Cardiac fibroblast (primary cell): ENCODE results near the gene UBLCP1.
"Not testable (repeated sequence)": the region's sequence is repeated elsewhere in the genome, so short reads cannot be mapped to it uniquely, and the experiment has no call there.

Experiments
- DNase-seq, 2 donors: peaks; one replicate each; pipeline versions ENCODE4 v3.0.0 to v3.0.0-alpha.2; 2010; ENCODE audit warnings: low read depth in 2 of 2
- H3K4me3 ChIP-seq, 2 donors: replicated peaks in 1 of 2; 1 replicate in 1 of 2; 2 replicates in 1 of 2; pipeline ENCODE4 v1.5.1; 2011; ENCODE audit warnings: low read depth in 2 of 2, low read length in 2 of 2, mild to moderate bottlenecking in 2 of 2, moderate library complexity in 1 of 2
- TF ChIP-seq, protein P1 (sequence below): IDR thresholded peaks from one replicate; pipeline ENCODE4 v1.5.1; 2011; ENCODE audit warnings: low read depth, mild to moderate bottlenecking, low read length, inconsistent platforms

UBLCP1 gene

DNA sequence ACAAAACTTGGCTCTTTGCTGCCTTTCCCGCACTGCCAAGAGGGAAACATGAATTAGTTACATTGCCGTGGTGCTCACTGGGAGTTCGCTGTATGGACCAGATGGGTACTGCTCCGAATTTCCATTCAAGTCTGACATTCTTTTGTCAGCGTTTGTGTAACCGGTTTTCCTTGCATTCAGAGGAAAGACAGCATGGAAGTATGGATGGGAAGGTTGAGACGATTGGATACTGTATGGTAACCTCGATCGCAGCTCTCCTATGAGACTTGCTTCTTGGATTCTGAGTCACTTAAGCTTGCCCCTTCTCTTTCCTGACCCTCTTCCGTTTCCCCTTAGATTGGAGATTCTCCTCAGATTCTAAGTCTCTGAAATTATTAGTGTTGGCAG is 625 bp upstream of the UBLCP1 start:
- DNase-seq: peak in 1 of 2 donors; percentile 27

DNA sequence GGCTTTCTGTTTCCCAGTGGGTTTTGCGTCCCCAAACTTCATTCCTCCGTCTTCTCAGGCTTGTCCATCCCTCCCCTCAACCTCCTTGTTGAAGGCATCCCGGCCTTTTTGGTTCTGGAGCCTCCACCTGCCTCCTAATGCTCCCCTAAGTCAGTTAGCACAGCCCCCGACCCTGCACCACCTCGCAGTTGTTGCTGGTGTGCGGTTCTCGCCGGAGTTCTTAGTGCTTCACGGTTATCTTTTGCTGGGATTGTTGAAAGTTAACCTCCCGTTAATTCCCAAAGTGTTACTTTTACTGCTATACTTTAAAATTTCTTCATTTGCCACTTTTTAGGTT is 447 bp downstream of the UBLCP1 start:
- TF ChIP-seq, protein P1, sequence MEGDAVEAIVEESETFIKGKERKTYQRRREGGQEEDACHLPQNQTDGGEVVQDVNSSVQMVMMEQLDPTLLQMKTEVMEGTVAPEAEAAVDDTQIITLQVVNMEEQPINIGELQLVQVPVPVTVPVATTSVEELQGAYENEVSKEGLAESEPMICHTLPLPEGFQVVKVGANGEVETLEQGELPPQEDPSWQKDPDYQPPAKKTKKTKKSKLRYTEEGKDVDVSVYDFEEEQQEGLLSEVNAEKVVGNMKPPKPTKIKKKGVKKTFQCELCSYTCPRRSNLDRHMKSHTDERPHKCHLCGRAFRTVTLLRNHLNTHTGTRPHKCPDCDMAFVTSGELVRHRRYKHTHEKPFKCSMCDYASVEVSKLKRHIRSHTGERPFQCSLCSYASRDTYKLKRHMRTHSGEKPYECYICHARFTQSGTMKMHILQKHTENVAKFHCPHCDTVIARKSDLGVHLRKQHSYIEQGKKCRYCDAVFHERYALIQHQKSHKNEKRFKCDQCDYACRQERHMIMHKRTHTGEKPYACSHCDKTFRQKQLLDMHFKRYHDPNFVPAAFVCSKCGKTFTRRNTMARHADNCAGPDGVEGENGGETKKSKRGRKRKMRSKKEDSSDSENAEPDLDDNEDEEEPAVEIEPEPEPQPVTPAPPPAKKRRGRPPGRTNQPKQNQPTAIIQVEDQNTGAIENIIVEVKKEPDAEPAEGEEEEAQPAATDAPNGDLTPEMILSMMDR: no peak
- peak overlapping the region; percentile 85 to 99 for H3K4me3 ChIP-seq
- no peak for DNase-seq

More for the DNA sequence above, 625 bp upstream of the UBLCP1 start:
- peak overlapping the region; percentile 85 to 99 for H3K4me3 ChIP-seq
- TF ChIP-seq, protein P1: no peak

DNA sequence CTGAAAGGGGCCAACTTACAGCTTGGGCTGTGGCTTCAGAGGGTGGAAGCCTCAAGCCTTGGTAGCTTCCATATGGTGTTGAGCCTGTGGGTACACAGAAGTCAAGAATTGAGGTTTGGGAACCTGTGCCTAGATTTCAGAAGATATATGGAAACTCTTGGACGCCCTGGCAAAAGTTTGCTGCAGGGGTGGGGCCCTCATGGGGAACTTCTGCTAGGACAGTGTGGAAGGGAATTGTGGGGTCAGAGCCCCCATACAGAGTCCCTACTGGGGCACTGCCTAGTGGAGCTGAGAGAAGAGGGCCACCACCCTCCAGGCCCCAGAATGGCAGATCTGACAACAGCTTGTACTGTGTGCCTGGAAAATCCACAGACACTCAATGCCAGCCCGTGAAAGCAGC is 3.7 kb downstream of the UBLCP1 start:
- H3K4me3 ChIP-seq: not testable (repeated sequence)

DNA sequence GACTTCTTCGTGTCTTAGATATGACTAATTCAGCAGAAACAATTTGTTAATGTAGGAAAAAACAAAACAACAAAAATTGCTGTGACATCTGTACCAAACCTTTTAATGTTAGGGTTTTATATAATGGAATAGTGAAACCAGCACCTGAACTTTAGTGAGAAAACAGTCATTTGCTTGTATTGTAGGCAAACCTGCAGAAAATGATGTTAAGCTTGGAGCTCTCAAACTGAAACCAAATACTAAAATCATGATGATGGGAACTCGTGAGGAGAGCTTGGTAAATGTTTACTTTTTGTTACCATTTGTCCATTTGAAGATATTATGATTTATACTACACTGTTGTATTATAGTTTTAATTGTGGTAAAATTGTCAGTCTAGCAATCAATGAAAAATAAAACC is 6.6 kb downstream of the UBLCP1 start:
- TF ChIP-seq, protein P1: no peak
- no peak overlapping the region for H3K4me3 ChIP-seq
- no peak for DNase-seq

More for the DNA sequence above, 3.7 kb downstream of the UBLCP1 start:
- DNase-seq: not testable (repeated sequence)

DNA sequence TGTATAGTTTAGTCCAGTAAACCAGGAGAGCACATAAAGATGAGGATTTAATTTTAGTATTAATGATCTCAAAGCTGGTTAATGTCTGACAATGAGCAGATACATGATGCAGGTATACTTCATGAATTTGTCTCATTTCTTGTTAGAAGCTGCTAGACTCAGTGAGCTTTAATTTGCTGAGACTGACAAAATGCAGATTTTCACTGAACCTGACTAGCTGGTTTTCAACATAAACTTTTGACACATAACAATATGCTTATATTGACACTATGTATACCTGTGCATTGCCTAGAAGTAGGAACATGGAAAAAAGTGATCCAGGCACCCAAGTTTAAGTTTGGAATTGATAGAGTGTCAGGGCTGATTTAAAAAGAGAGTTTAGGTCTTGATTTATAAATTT is 10.8 kb downstream of the UBLCP1 start:
- DNase-seq: no peak
- no peak overlapping the region for H3K4me3 ChIP-seq

DNA sequence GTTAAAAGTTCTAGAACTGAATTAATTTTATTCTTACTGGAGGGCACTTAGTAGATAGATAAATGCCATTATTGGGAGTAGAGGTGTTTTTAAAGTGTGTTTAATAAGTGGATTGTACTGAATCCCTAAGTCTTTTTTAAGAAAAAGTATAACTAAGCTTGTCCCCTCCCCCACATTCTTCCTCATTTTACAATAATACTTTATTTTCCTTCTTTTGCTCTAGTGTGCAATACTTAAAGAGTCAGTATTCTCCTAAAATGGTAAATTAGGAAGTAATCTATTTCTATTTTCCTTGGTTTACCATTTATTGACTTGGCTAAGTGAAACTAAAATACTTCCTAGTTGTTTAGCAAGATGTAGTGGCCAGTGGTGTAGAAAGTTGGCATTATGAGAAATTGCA is 11.6 kb downstream of the UBLCP1 start:
- no peak overlapping the region for H3K4me3 ChIP-seq
- no peak for DNase-seq
- TF ChIP-seq, protein P1: no peak

More for the DNA sequence above, 10.8 kb downstream of the UBLCP1 start:
- TF ChIP-seq, protein P1: no peak

DNA sequence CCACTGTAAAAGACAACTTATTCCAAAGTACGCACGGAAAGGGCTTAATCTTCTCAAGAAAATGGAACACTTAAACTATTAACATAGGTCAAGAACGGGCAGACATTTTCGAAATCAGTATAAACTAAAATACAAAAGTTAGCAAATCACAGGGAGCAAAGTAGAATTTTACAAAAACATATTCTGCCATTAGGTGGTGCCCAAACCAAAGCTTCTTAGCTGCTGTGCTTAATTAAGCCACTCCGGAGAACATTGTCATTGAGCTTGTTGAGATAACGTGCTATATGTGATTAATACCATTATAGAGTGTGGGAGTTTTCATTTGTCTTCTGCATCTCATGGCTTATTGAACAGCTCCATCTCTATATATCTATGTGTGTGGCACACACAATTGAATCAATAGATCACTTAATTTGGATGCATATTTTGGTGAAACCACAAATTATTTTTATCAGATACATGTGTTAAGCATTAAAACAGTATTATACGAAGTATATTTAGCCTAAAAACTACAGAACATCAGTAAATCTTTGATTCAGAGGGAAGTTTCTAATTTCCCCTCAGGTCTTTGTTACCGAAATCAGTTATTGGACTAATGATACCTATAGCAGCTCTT is 23.4 kb downstream of the UBLCP1 start:
- TF ChIP-seq, protein P1: peak; percentile 30
- DNase-seq: peak; percentile 50 to 57
- H3K4me3 ChIP-seq: no peak overlapping the region
